ENCODE results near the gene ARMC2. TPM values are rescaled to one million over a fixed set of nuclear protein-coding genes. Genes with fewer than 3 reads are reported as not detected.

ARMC2 gene
- total and polyA plus RNA-seq, 2 of the 4 experiments (the other 2 are of a cell fraction) = 0.72 to 3.9 TPM

DNA sequence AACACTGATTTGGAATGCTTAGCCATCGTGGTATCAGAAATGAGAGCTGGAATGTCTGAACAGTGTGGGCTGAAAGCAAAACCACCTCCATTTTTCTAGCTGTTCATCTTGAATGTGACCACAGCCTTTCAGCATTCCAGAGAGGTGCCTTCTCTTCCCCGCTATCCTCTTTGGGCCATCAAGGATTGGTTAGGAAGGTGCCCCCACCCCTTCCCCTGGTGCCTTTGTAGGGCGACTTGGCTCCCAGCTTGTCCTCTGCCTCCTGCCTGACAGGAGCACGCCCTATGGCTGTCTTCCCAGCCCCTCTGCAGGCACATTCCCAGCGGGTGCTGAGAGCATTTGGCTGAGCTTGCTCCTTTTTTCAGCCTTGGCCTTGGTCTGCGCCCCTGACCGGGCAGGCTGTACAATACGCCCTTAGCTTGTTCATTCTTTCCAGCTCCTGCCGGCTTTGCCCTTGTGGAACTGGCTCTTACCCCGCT, 97.5 kb downstream of the ARMC2 start:
- no TSS peak for BruUV-seq (replicated peaks)
- Histone ChIP-seq H3K4me2 (ENCODE audit: low read depth, low read length) (peak overlapping the region; percentile 73), H4K8ac (ENCODE audit: low read depth in 2 of 2, low read length in 2 of 2) (peak overlapping the region; percentile 1 to 58; a peak in 2 of 4 replicates), H3K27ac (ENCODE audit: insufficient read depth, low read length) (peak overlapping the region; percentile 5; the same call in 1 of the 2 replicates), H4K91ac (ENCODE audit: insufficient read depth, low read depth, low read length) (peak overlapping the region; percentile 46; the same call in 1 of the 2 replicates), H3K9me3 (ENCODE audit: control insufficient read depth, insufficient read depth, low read length) (no peaks in the 10 kb centered on the region), H3K56ac (ENCODE audit: extremely low read depth, insufficient read depth, low read length) (no peak overlapping the region), H3K4ac (ENCODE audit: low read depth, low read length) (peak overlapping the region; percentile 53), H3K9ac (ENCODE audit: low read depth, low read length) (no peak overlapping the region), H3K14ac (replicated peaks; ENCODE audit: low read depth, low read length) (peak overlapping the region; percentile 55), H3K79me1 (ENCODE audit: low read depth in 1 of 2, low read length in 2 of 2) (no peaks in the 10 kb centered on the region), H3K4me1 (ENCODE audit: control insufficient read depth, insufficient read depth, low read length) (peaks cover 18% of the 10 kb centered on the region), H2BK15ac (ENCODE audit: low read depth, low read length) (peak overlapping the region; percentile 16; the same call in 1 of the 3 replicates), H2BK5ac (ENCODE audit: low read depth, low read length, poor library complexity, severe bottlenecking) (peak overlapping the region; percentile 34), H2AFZ (replicated peaks; ENCODE audit: low read length, poor library complexity) (peak overlapping the region; percentile 80), H2BK20ac (ENCODE audit: low read depth, low read length) (peak overlapping the region; percentile 66), H2AK5ac (ENCODE audit: low read depth, low read length) (peak overlapping the region; percentile 16; the same call in 1 of the 2 replicates), H3K18ac (ENCODE audit: low read depth, low read length) (peak overlapping the region; percentile 25; the same call in 1 of the 2 replicates), H4K20me1 (ENCODE audit: insufficient read depth, low read length) (no peaks in the 10 kb centered on the region), H3K23ac (ENCODE audit: low read depth, low read length) (peak overlapping the region; percentile 59), H3K9me1 (ENCODE audit: insufficient read depth, low read length) (peaks cover 14% of the 10 kb centered on the region), H2BK120ac (ENCODE audit: low read depth, low read length) (peak overlapping the region; percentile 49; the same call in 1 of the 2 replicates), H3K36me3 (ENCODE audit: control insufficient read depth, insufficient read depth, low read length) (no peaks in the 10 kb centered on the region), H2AK9ac (replicated peaks; ENCODE audit: low read depth, low read length, poor library complexity) (no peak overlapping the region), H4K5ac (ENCODE audit: low read depth, low read length) (no peak overlapping the region), H3K4me3 (ENCODE audit: insufficient read depth, low read depth, low read length) (no peak overlapping the region; the same call in 1 of the 2 replicates), H3K27me3 (ENCODE audit: control insufficient read depth, insufficient read depth, low read length) (no peaks in the 10 kb centered on the region)
- dilution Hi-C loops (cut with HindIII; ENCODE audit: low sequenced_read_pairs, unreplicated experiment) = no loop called here
- ATAC-seq (ENCODE audit: low read depth) (peak; percentile 43), DNase-seq (no peak)
- in situ Hi-C loops (cut with MboI; ENCODE audit: low sequenced_read_pairs) = no loop called here
- 31% methylated on average over 7 of the region's 10 CpGs; no CpG with 5 or more reads in 1 of the 2 experiments for WGBS, 2 experiments (ENCODE audit: extremely low coverage in 2 of 2, insufficient read length in 1 of 2)
- POLR2A ChIA-PET (ENCODE audit: unreplicated experiment) = no interaction called here
- intact Hi-C loops (cut with micrococcal nuclease) = no loop called here
- TF ChIP-seq POLR2A (IDR thresholded peaks at IDR 0.05; ENCODE audit: low read depth, low read length) = no peak
- no peak for TF ChIP-seq RAD21 (IDR thresholded peaks at IDR 0.05; ENCODE audit: low read length)
- no peak for TF ChIP-seq SMC3 (IDR thresholded peaks at IDR 0.05; ENCODE audit: low read depth, low read length)
- no peak for TF ChIP-seq BHLHE40 (IDR thresholded peaks at IDR 0.05; ENCODE audit: low read depth, low read length)
- no peak for TF ChIP-seq CHD1 (IDR thresholded peaks at IDR 0.05; ENCODE audit: low read depth, low read length)
- no peak for TF ChIP-seq NFE2L2 (IDR thresholded peaks at IDR 0.05; ENCODE audit: low read depth, low read length)
- TF ChIP-seq, protein P1, sequence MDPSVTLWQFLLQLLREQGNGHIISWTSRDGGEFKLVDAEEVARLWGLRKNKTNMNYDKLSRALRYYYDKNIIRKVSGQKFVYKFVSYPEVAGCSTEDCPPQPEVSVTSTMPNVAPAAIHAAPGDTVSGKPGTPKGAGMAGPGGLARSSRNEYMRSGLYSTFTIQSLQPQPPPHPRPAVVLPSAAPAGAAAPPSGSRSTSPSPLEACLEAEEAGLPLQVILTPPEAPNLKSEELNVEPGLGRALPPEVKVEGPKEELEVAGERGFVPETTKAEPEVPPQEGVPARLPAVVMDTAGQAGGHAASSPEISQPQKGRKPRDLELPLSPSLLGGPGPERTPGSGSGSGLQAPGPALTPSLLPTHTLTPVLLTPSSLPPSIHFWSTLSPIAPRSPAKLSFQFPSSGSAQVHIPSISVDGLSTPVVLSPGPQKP (IDR thresholded peaks at IDR 0.05; ENCODE audit: borderline replicate concordance, low read depth, low read length) = no peak
- TF ChIP-seq MAZ (IDR thresholded peaks at IDR 0.05; ENCODE audit: borderline replicate concordance, low read depth, low read length) = no peak
- TF ChIP-seq, protein P2, sequence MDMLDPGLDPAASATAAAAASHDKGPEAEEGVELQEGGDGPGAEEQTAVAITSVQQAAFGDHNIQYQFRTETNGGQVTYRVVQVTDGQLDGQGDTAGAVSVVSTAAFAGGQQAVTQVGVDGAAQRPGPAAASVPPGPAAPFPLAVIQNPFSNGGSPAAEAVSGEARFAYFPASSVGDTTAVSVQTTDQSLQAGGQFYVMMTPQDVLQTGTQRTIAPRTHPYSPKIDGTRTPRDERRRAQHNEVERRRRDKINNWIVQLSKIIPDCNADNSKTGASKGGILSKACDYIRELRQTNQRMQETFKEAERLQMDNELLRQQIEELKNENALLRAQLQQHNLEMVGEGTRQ (IDR thresholded peaks at IDR 0.05; ENCODE audit: low read depth, low read length) = no peak
- no peak for TF ChIP-seq MAFK (IDR thresholded peaks at IDR 0.05; ENCODE audit: low read depth, low read length)
- TF ChIP-seq, protein P3, sequence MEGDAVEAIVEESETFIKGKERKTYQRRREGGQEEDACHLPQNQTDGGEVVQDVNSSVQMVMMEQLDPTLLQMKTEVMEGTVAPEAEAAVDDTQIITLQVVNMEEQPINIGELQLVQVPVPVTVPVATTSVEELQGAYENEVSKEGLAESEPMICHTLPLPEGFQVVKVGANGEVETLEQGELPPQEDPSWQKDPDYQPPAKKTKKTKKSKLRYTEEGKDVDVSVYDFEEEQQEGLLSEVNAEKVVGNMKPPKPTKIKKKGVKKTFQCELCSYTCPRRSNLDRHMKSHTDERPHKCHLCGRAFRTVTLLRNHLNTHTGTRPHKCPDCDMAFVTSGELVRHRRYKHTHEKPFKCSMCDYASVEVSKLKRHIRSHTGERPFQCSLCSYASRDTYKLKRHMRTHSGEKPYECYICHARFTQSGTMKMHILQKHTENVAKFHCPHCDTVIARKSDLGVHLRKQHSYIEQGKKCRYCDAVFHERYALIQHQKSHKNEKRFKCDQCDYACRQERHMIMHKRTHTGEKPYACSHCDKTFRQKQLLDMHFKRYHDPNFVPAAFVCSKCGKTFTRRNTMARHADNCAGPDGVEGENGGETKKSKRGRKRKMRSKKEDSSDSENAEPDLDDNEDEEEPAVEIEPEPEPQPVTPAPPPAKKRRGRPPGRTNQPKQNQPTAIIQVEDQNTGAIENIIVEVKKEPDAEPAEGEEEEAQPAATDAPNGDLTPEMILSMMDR (conservative IDR thresholded peaks at IDR 0.05; ENCODE audit: low read depth, low read length) = no peak
- TF ChIP-seq MXI1 (IDR thresholded peaks at IDR 0.05; ENCODE audit: borderline replicate concordance, low read depth, low read length) = no peak
- no peak for TF ChIP-seq CEBPB (IDR thresholded peaks at IDR 0.05; ENCODE audit: low read depth, low read length)
- no peak for TF ChIP-seq FOS (IDR thresholded peaks at IDR 0.05; ENCODE audit: low read depth, low read length)
- no peak for TF ChIP-seq RCOR1 (IDR thresholded peaks at IDR 0.05; ENCODE audit: insufficient replicate concordance, low read length)
- TF ChIP-seq RFX5 (IDR thresholded peaks at IDR 0.05; ENCODE audit: low read depth, low read length) = no peak
- CTCF ChIA-PET = interaction anchor here (0.7 kb wide), 1 partner anchor 31 kb away, joined by 4 read pairs; no protein-coding TSS in a partner anchor
